ENCODE results near the gene PIK3CG. TPM values are rescaled to one million over a fixed set of nuclear protein-coding genes. Genes with fewer than 3 reads are reported as not detected.

Gene PIK3CG
- total RNA-seq, 2 experiments from 2014 or later: 26.8 to 27.0 TPM

- DNase-seq (no peak), ATAC-seq (no peak)
- TF ChIP-seq, protein P1, sequence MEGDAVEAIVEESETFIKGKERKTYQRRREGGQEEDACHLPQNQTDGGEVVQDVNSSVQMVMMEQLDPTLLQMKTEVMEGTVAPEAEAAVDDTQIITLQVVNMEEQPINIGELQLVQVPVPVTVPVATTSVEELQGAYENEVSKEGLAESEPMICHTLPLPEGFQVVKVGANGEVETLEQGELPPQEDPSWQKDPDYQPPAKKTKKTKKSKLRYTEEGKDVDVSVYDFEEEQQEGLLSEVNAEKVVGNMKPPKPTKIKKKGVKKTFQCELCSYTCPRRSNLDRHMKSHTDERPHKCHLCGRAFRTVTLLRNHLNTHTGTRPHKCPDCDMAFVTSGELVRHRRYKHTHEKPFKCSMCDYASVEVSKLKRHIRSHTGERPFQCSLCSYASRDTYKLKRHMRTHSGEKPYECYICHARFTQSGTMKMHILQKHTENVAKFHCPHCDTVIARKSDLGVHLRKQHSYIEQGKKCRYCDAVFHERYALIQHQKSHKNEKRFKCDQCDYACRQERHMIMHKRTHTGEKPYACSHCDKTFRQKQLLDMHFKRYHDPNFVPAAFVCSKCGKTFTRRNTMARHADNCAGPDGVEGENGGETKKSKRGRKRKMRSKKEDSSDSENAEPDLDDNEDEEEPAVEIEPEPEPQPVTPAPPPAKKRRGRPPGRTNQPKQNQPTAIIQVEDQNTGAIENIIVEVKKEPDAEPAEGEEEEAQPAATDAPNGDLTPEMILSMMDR (IDR thresholded peaks at IDR 0.05): no peak
- ChIA-PET CTCF (interaction anchor here (0.6 kb wide), 1 partner anchor 539 kb away, joined by 3 read pairs; no protein-coding TSS in a partner anchor), POLR2A (no interaction called here)
- intact Hi-C loops (cut with micrococcal nuclease): loop anchor here (5.0 kb wide), 2 partner anchors 43 to 293 kb away; partner anchors contain the start of gene HBP1
- Mint-ChIP-seq H3K27me3 (no peaks in the 10 kb centered on the region), H3K36me3 (ENCODE audit: low read depth) (peaks cover 72% of the 10 kb centered on the region), H3K9me3 (peaks cover 3% of the 10 kb centered on the region), H3K4me1 (ENCODE audit: low read depth) (peaks cover 73% of the 10 kb centered on the region), H3K4me3 (no peak overlapping the region), H3K27ac (no peak overlapping the region)
Observed at GRCh38 chr7:106874076-106874475, 9.0 kb downstream of the PIK3CG start.

- H3K4me1 Mint-ChIP-seq (ENCODE audit: low read depth): peaks cover 72% of the 10 kb centered on the region
- no peak for ATAC-seq
- peaks cover 3% of the 10 kb centered on the region for H3K9me3 Mint-ChIP-seq
- POLR2A ChIA-PET: no interaction called here
- intact Hi-C loops (cut with micrococcal nuclease): no loop called here
- CTCF ChIA-PET: no interaction called here
- no peak overlapping the region for H3K27ac Mint-ChIP-seq
- peaks cover 69% of the 10 kb centered on the region for H3K36me3 Mint-ChIP-seq (ENCODE audit: low read depth)
- H3K27me3 Mint-ChIP-seq: no peaks in the 10 kb centered on the region
- no peak for DNase-seq
- TF ChIP-seq, protein P1 (IDR thresholded peaks at IDR 0.05): no peak
- H3K4me3 Mint-ChIP-seq: no peak overlapping the region
Observed at GRCh38 chr7:106875508-106875907, 10.4 kb downstream of the PIK3CG start.

- H3K4me3 Mint-ChIP-seq: peak overlapping the region; percentile 19
- ChIA-PET CTCF (no interaction called here), POLR2A (no interaction called here)
- H3K36me3 Mint-ChIP-seq (ENCODE audit: low read depth): peaks cover 77% of the 10 kb centered on the region
- H3K27ac Mint-ChIP-seq: peak overlapping the region; percentile 77
- peaks cover 56% of the 10 kb centered on the region for H3K4me1 Mint-ChIP-seq (ENCODE audit: low read depth)
- intact Hi-C loops (cut with micrococcal nuclease): no loop called here
- peak; percentile 77 for ATAC-seq
- H3K9me3 Mint-ChIP-seq: peaks cover 3% of the 10 kb centered on the region
- no peak for DNase-seq
- H3K27me3 Mint-ChIP-seq: no peaks in the 10 kb centered on the region
- TF ChIP-seq, protein P1 (IDR thresholded peaks at IDR 0.05): no peak
Observed at GRCh38 chr7:106878748-106879439, 13.8 kb downstream of the PIK3CG start.

- Mint-ChIP-seq H3K27me3 (no peaks in the 10 kb centered on the region), H3K4me3 (no peak overlapping the region), H3K36me3 (ENCODE audit: low read depth) (peaks cover 82% of the 10 kb centered on the region), H3K9me3 (no peaks in the 10 kb centered on the region), H3K27ac (no peak overlapping the region), H3K4me1 (ENCODE audit: low read depth) (peaks cover 47% of the 10 kb centered on the region)
- ChIA-PET POLR2A (interaction anchor here (1.3 kb wide), 1 partner anchor 9 kb away, joined by 5 read pairs; no protein-coding TSS in a partner anchor), CTCF (no interaction called here)
- TF ChIP-seq, protein P1 (IDR thresholded peaks at IDR 0.05): no peak
- DNase-seq: no peak
- intact Hi-C loops (cut with micrococcal nuclease): no loop called here
- no peak for ATAC-seq
Observed at GRCh38 chr7:106881984-106882383, 16.9 kb downstream of the PIK3CG start.

GRCh38 chr7:106883456-106884026 is 18.5 kb downstream of the PIK3CG start:
- Mint-ChIP-seq H3K9me3 (no peaks in the 10 kb centered on the region), H3K4me1 (ENCODE audit: low read depth) (peaks cover 40% of the 10 kb centered on the region), H3K4me3 (no peak overlapping the region), H3K27me3 (no peaks in the 10 kb centered on the region), H3K36me3 (ENCODE audit: low read depth) (peaks cover 79% of the 10 kb centered on the region), H3K27ac (no peak overlapping the region)
- TF ChIP-seq, protein P1 (IDR thresholded peaks at IDR 0.05): no peak
- DNase-seq (no peak), ATAC-seq (no peak)
- ChIA-PET POLR2A (no interaction called here), CTCF (interaction anchor here (1.3 kb wide), 1 partner anchor 8 kb away, joined by 5 read pairs; no protein-coding TSS in a partner anchor)
- intact Hi-C loops (cut with micrococcal nuclease): no loop called here

Data from activated CD8-positive, alpha-beta T cell treated with anti-CD3 and anti-CD28 coated beads for 36 hours (primary cell).